Measurements from ENCODE around the gene STH.
"Not testable (repeated sequence)": the region's sequence is repeated elsewhere in the genome, so short reads cannot be mapped to it uniquely, and the experiment has no call there.

STH gene

GRCh38 chr17:46000757-46001156 is 1.7 kb downstream of the STH start:
- DNase-seq = no peak

GRCh38 chr17:46001390-46002310 is 2.6 kb downstream of the STH start:
- no peak for TF ChIP-seq CTCF (IDR thresholded peaks at IDR 0.05; ENCODE audit: low read depth, low read length)
- Histone ChIP-seq H3K9me3 (no peaks in the 10 kb centered on the region), H3K4me3 (ENCODE audit: low read depth, low read length) (no peak overlapping the region), H3K27me3 (no peaks in the 10 kb centered on the region), H3K36me3 (no peaks in the 10 kb centered on the region), H3K4me1 (no peaks in the 10 kb centered on the region; the same call in 1 of the 2 replicates)
- no peak for DNase-seq

More at GRCh38 chr17:46000757-46001156, 1.7 kb downstream of the STH start:
- Histone ChIP-seq H3K4me1 (no peaks in the 10 kb centered on the region; the same call in 1 of the 2 replicates), H3K27me3 (no peaks in the 10 kb centered on the region), H3K36me3 (no peaks in the 10 kb centered on the region), H3K4me3 (ENCODE audit: low read depth, low read length) (no peak overlapping the region), H3K9me3 (no peaks in the 10 kb centered on the region)
- no peak for TF ChIP-seq CTCF (IDR thresholded peaks at IDR 0.05; ENCODE audit: low read depth, low read length)

GRCh38 chr17:46002311-46002972 is 3.4 kb downstream of the STH start:
- no peaks in the 10 kb centered on the region; the same call in 1 of the 2 replicates for H3K4me1 ChIP-seq
- no peaks in the 10 kb centered on the region for H3K36me3 ChIP-seq
- H3K27me3 ChIP-seq = no peaks in the 10 kb centered on the region
- TF ChIP-seq CTCF (IDR thresholded peaks at IDR 0.05; ENCODE audit: low read depth, low read length) = peak; percentile 87
- H3K9me3 ChIP-seq = no peaks in the 10 kb centered on the region
- DNase-seq = peak; percentile 70
- H3K4me3 ChIP-seq (ENCODE audit: low read depth, low read length) = no peak overlapping the region

GRCh38 chr17:46002973-46003316 is 3.9 kb downstream of the STH start:
- H3K9me3 ChIP-seq = no peaks in the 10 kb centered on the region
- no peak for DNase-seq
- no peak for TF ChIP-seq CTCF (IDR thresholded peaks at IDR 0.05; ENCODE audit: low read depth, low read length)
- no peaks in the 10 kb centered on the region for H3K27me3 ChIP-seq
- no peaks in the 10 kb centered on the region; the same call in 1 of the 2 replicates for H3K4me1 ChIP-seq
- no peaks in the 10 kb centered on the region for H3K36me3 ChIP-seq
- H3K4me3 ChIP-seq (ENCODE audit: low read depth, low read length) = no peak overlapping the region

- no peaks in the 10 kb centered on the region; the same call in 1 of the 2 replicates for H3K4me1 ChIP-seq
- H3K4me3 ChIP-seq (ENCODE audit: low read depth, low read length) = no peak overlapping the region
- no peaks in the 10 kb centered on the region for H3K36me3 ChIP-seq
- peak; percentile 76 for DNase-seq
- no peaks in the 10 kb centered on the region for H3K27me3 ChIP-seq
- no peaks in the 10 kb centered on the region for H3K9me3 ChIP-seq
- no peak for TF ChIP-seq CTCF (IDR thresholded peaks at IDR 0.05; ENCODE audit: low read depth, low read length)
Measured at GRCh38 chr17:46003907-46004748, 5.1 kb downstream of the STH start.

- H3K4me1 ChIP-seq; H3K36me3 ChIP-seq; DNase-seq; H3K4me3 ChIP-seq (ENCODE audit: low read depth, low read length); H3K9me3 ChIP-seq; H3K27me3 ChIP-seq: not testable (repeated sequence)
Measured at GRCh38 chr17:46006082-46006481, 7.0 kb downstream of the STH start.

Data from BE2C (cell line).